GM12878 (cell line): ENCODE measurements around the gene U2AF2. TPM values are rescaled to one million over a fixed set of nuclear protein-coding genes. Genes with fewer than 3 reads are reported as not detected.

Source experiments
- ATAC-seq: fragments of 200-7000 bp; cut with Tn5 transposase; 3 replicates; pipeline ENCODE4 v1.9.1; 2020; ENCODE audit warnings: mild to moderate bottlenecking, moderate library complexity
- BruUV-seq: library from RNA; stranded (reverse); fragments of 400-500 nt; replicated peaks from 2 replicates; lab custom pipeline; 2021; lab: Mats Ljungman, UMichigan
- CTCF ChIA-PET: fragments of 300-600 bp; sonication (Branson Sonifier 250); formaldehyde crosslinking; extraction: SDS; loops from one replicate; lab custom pipeline; 2021; ENCODE audit warnings: inconsistent platforms; lab: Yijun Ruan, JAX
- POLR2A ChIA-PET: fragments of 350-600 bp; formaldehyde crosslinking; extraction: SDS; loops from one replicate; lab custom pipeline; 2021; ENCODE audit warnings: inconsistent platforms; lab: Charles Lee
- RAD21 ChIA-PET: fragments of 300-600 bp; sonication (Branson Sonifier 250); formaldehyde crosslinking; loops from one replicate; lab custom pipeline; 2023; ENCODE audit warnings: antibody characterized with exemption; ENCODE audit not compliant: unreplicated experiment; lab: Charles Lee
- SMC1A ChIA-PET: fragments of 300-600 bp; sonication (Branson Sonifier 250); formaldehyde crosslinking; loops from one replicate; lab custom pipeline; 2023; ENCODE audit not compliant: unreplicated experiment, uncharacterized antibody; lab: Charles Lee
- DNase-seq: peaks from one replicate; pipeline ENCODE4 v3.0.0-alpha.2; 2011; ENCODE audit warnings: low read depth, low spot score
- FAIRE-seq: peaks from 3 replicates; lab custom pipeline; 2011; peaks lifted over from hg19 to GRCh38; lab: Jason Lieb, UNC
- H2AFZ ChIP-seq: 2 replicates; pipeline ENCODE4 v1.6.0; 2011; ENCODE audit warnings: low read depth, low read length, control low read depth; ENCODE audit not compliant: control insufficient read depth
- H3K27ac ChIP-seq: 2 replicates; pipeline ENCODE4 v1.5.1; 2011; ENCODE audit warnings: control low read depth; ENCODE audit not compliant: control insufficient read depth, insufficient read depth
- H3K27me3 ChIP-seq, 2 experiments: replicated peaks in 1 of 2; 2 replicates each; pipeline versions ENCODE4 v1.6.0 to v1.6.1; 2011; ENCODE audit warnings: low read length in 1 of 2; ENCODE audit not compliant: control insufficient read depth in 2 of 2, insufficient read depth in 2 of 2
- H3K36me3 ChIP-seq, 2 experiments: 2 replicates each; pipeline ENCODE4 v1.5.1; 2011; ENCODE audit warnings: low read length in 1 of 2; ENCODE audit not compliant: control insufficient read depth in 2 of 2, insufficient read depth in 2 of 2
- H3K4me1 ChIP-seq: 2 replicates; pipeline ENCODE4 v1.6.1; 2011; ENCODE audit warnings: mild to moderate bottlenecking, low read length, moderate library complexity, mixed read lengths; ENCODE audit not compliant: control insufficient read depth, insufficient read depth
- H3K4me2 ChIP-seq: 2 replicates; pipeline ENCODE4 v1.6.0; 2011; ENCODE audit warnings: control low read depth; ENCODE audit not compliant: control insufficient read depth, insufficient read depth
- H3K4me3 ChIP-seq: fragments of 200-600 bp; sonication (generic); 2 replicates; pipeline ENCODE4 v1.5.1; 2016
- H3K79me2 ChIP-seq: 2 replicates; pipeline ENCODE4 v1.6.0; 2011; ENCODE audit warnings: low read length; ENCODE audit not compliant: control insufficient read depth, insufficient read depth
- H3K9ac ChIP-seq: 2 replicates; pipeline ENCODE4 v1.8.0; 2011; ENCODE audit warnings: low read length, control low read depth, mixed read lengths; ENCODE audit not compliant: control insufficient read depth, insufficient read depth
- H3K9me3 ChIP-seq: replicated peaks from 3 replicates; pipeline ENCODE4 v1.5.1; 2011; ENCODE audit warnings: mild to moderate bottlenecking, low read length; ENCODE audit not compliant: control insufficient read depth, insufficient read depth
- H4K20me1 ChIP-seq: 2 replicates; pipeline ENCODE4 v1.6.0; 2011; ENCODE audit not compliant: control insufficient read depth, insufficient read depth
- CREB1 ChIP-seq: IDR thresholded peaks from 2 replicates; pipeline ENCODE4 v1.6.1; 2012; ENCODE audit warnings: low read depth, mild to moderate bottlenecking, inconsistent platforms
- FOXK2 ChIP-seq: fragments of 450-650 bp; IDR thresholded peaks from 2 replicates; pipeline ENCODE4 v1.6.1; 2017; ENCODE audit warnings: mild to moderate bottlenecking, moderate library complexity
- WGBS: methylation state at CpG from one replicate; pipeline ENCODE4 v1.1.6; 2016; ENCODE audit warnings: low lambda C conversion rate; ENCODE audit not compliant: insufficient replicate concordance, insufficient coverage; ENCODE audit errors: missing lambda C conversion rate; 5-methylcytosine and 5-hydroxymethylcytosine counted together
- in situ Hi-C: fragments of 300-500 bp; cut with MboI; formaldehyde crosslinking; loops from 9 replicates; pipeline ENCODE4 v1.14.3; 2018; ENCODE audit warnings: mixed read lengths
- intact Hi-C: fragments of 100-400 bp; cut with micrococcal nuclease; formaldehyde crosslinking; loops from one replicate; pipeline ENCODE4 v1.14.2; 2022; ENCODE audit not compliant: unreplicated experiment
- polyA plus RNA-seq, 11 experiments: library from polyadenylated mRNA; depleted of rRNA in 4 of 11; unstranded in 6 of 11; stranded (reverse) in 5 of 11; fragments of >200 nt; fragmentation: Nextera tagmentation in 4 of 11; fragmentation: Illumina TruSeq in 1 of 11; extraction: Ambion mirVana in 4 of 11; extraction: Trizol in 1 of 11; gene quantifications; 1 replicate in 1 of 11; 2 replicates in 10 of 11; pipeline versions ENCODE4 v1.2.1 to v1.2.3, GENCODE V29; 2011 to 2016; ENCODE audit warnings: inconsistent platforms in 2 of 11, missing spikeins in 2 of 11, low read depth in 1 of 11
- total RNA-seq, 4 experiments: library from RNA; depleted of rRNA in 3 of 4; stranded (reverse); fragments of >200 nt in 3 of 4; fragmentation: Illumina TruSeq in 1 of 4; extraction: Trizol in 1 of 4; gene quantifications; 2 replicates each; pipeline versions ENCODE4 v1.2.1 to v1.2.3, GENCODE V29; 2013 to 2021

Gene U2AF2
- total and polyA plus RNA-seq, 10 of the 15 experiments (the other 5 are each of a cell fraction or from before 2014, with no cell fraction given) = 3.0 to 338 (median 130) TPM

DNA sequence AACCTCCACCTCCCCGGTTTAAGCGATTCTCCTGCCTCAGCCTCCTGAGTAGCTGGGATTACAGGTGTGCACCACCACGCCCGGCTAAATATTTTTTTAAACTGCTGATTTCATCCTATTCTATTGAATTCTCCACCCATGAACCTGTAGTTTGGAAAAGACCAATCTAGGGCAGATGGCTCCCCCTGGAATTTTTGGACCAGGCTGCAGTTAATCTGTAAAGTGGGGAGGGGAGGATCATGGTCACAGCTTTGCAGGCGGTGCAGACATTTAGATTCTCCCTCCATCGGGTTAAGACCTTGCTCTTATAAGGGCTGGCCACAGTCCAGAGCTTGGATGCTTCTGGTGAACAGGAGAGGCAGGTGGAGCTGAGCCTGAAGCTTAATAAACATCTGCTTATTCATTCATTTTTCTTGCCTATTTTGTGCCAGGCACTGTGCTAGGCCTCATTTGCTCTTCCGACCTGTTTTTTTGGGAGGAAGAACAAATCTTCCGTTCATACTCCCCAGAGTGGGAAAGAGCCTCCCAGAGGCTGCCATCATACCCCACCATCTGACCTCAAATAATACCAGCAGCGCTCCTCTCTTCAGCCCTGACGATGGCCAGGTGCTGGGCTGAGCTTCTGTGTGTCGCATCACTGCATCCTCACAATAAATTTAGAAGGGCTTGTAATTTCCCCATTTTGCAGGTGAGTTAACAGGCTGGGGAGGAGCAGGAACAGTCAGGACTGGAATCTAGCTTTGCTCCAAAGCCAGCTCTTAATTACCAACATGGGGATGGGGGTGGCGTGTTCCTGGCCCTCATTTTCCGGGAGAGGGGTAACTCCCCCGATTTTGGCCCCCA is 7.7 kb upstream of the U2AF2 start:
- in situ Hi-C loops = no loop called here
- ChIA-PET CTCF (interaction anchor here (0.6 to 4.8 kb wide), 9 partner anchors 9 to 741 kb away, joined by 3 to 52 read pairs (median 6); no protein-coding TSS in a partner anchor), RAD21 (interaction anchor here (0.9 to 4.4 kb wide), 7 partner anchors 11 to 668 kb away, joined by 3 to 36 read pairs (median 5); partner anchors contain the start of genes ZNF628 and ZSCAN5A), SMC1A (interaction anchor here (1.0 to 2.0 kb wide), 5 partner anchors 10 to 48 kb away, joined by 3 to 24 read pairs (median 3); partner anchors contain the start of gene FIZ1), POLR2A (interaction anchor here (0.5 to 3.3 kb wide), 12 partner anchors 8 to 1550 kb away, joined by 3 to 28 read pairs (median 4); partner anchors contain the start of genes FIZ1, ZNF524, ZNF628 and ZNF784)
- ATAC-seq = peak; percentile 3; the same call in 2 of the 3 replicates
- no peaks in the 10 kb centered on the region for H4K20me1 ChIP-seq
- peak overlapping the region; percentile 86 for H2AFZ ChIP-seq
- no peaks in the 10 kb centered on the region for H3K27me3 ChIP-seq
- intact Hi-C loops = no loop called here
- TF ChIP-seq CREB1 (peak; percentile 37; the same call in 1 of the 2 replicates), FOXK2 (no peak)
- peak overlapping the region; percentile 55 for H3K4me2 ChIP-seq
- DNase-seq = no peak
- FAIRE-seq = no peak
- peak overlapping the region; percentile 90 for H3K27ac ChIP-seq
- no TSS peak for BruUV-seq
- H3K4me3 ChIP-seq = peak overlapping the region; percentile 99
- H3K9ac ChIP-seq = peak overlapping the region; percentile 91
- peaks cover 0 to 2% of the 10 kb centered on the region in 2 experiments; a peak in 2 of 4 replicates for H3K36me3 ChIP-seq
- H3K4me1 ChIP-seq = peaks cover 25% of the 10 kb centered on the region
- H3K79me2 ChIP-seq = peaks cover 55% of the 10 kb centered on the region
- WGBS = 40% methylated on average over 14 of the region's 14 CpGs
- no peaks in the 10 kb centered on the region for H3K9me3 ChIP-seq
